NCI-H2081 (cell line): ENCODE data around the gene LCE1F.

Experiments used
- DNase-seq, 2 experiments: peaks; one replicate each; lab custom pipeline; 2025; lab: John Stamatoyannopoulos, UW

Gene LCE1F

GRCh38 chr1:152776361-152776760 lies 1.4 kb downstream of the LCE1F start:
- DNase-seq, result no peak

- no peak for DNase-seq
Measured at GRCh38 chr1:152777510-152778137, 2.7 kb downstream of the LCE1F start.

- no peak for DNase-seq
Measured at GRCh38 chr1:152783095-152783494, 8.2 kb downstream of the LCE1F start.

- no peak for DNase-seq
Measured at GRCh38 chr1:152786077-152786476, 11.1 kb downstream of the LCE1F start, which contains the start of gene LCE1E. Gene LCE1E, plus strand, starts transcription at chr1:152786257. Its CDS starts 1,043 bp downstream, at chr1:152787300.

GRCh38 chr1:152795686-152796085 lies 20.7 kb downstream of the LCE1F start:
- no peak for DNase-seq

GRCh38 chr1:152796421-152796820 lies 21.5 kb downstream of the LCE1F start, which contains the start of gene LCE1D:
Gene LCE1D, plus strand, starts transcription at chr1:152796721. Its CDS starts 1,074 bp downstream, at chr1:152797795.
- DNase-seq, result no peak

- DNase-seq, result no peak
Measured at GRCh38 chr1:152801333-152801732, 26.4 kb downstream of the LCE1F start.

- DNase-seq, result no peak
Measured at GRCh38 chr1:152806576-152806975, 31.6 kb downstream of the LCE1F start, which contains the start of gene LCE1C. Gene LCE1C, minus strand, starts transcription at chr1:152806651. Its CDS starts 1,173 bp downstream, at chr1:152805478.

GRCh38 chr1:152811050-152811449 lies 36.1 kb downstream of the LCE1F start:
- no peak for DNase-seq

GRCh38 chr1:152811671-152812070 lies 36.7 kb downstream of the LCE1F start, which contains the start of gene LCE1B:
Gene LCE1B, plus strand, starts transcription at chr1:152811971. Its CDS starts 476 bp downstream, at chr1:152812447.
- no peak for DNase-seq

- DNase-seq, result no peak
Measured at GRCh38 chr1:152817309-152817708, 42.4 kb downstream of the LCE1F start.

GRCh38 chr1:152823294-152823693 lies 48.4 kb downstream of the LCE1F start:
- no peak for DNase-seq

- no peak for DNase-seq
Measured at GRCh38 chr1:152824964-152825363, 50.0 kb downstream of the LCE1F start.
